PC-3 (cell line): ENCODE data around the gene RAB23. TPM values are rescaled to one million over a fixed set of nuclear protein-coding genes. Genes with fewer than 3 reads are reported as not detected.

Experiments
- ATAC-seq: fragments of 200-7000 bp; cut with Tn5 transposase; 2 replicates; pipeline ENCODE4 v1.9.1; 2020; ENCODE audit warnings: mild to moderate bottlenecking, moderate library complexity
- BruUV-seq: library from RNA; stranded (reverse); fragments of 400-500 nt; replicated peaks from 2 replicates; lab custom pipeline; 2021; lab: Mats Ljungman, UMichigan
- CTCF ChIA-PET: fragments of 300-600 bp; sonication (Branson Sonifier 250); formaldehyde crosslinking; loops from one replicate; lab custom pipeline; 2022; ENCODE audit warnings: antibody characterized with exemption; lab: Charles Lee
- POLR2A ChIA-PET: fragments of 300-600 bp; sonication (Branson Sonifier 250); formaldehyde crosslinking; loops from one replicate; lab custom pipeline; 2022; ENCODE audit warnings: antibody characterized with exemption; ENCODE audit not compliant: unreplicated experiment; lab: Charles Lee
- DNase-seq: peaks from one replicate; pipeline ENCODE4 v3.0.0-alpha.2; 2015
- H2AFZ ChIP-seq: fragments of 300-600 bp; sonication (generic); 2 replicates; pipeline ENCODE4 v1.6.0; 2016; ENCODE audit warnings: antibody characterized with exemption, low read length
- H3F3A ChIP-seq: fragments of 300-600 bp; sonication (generic); one replicate; pipeline ENCODE4 v1.6.0; 2017; ENCODE audit warnings: antibody characterized with exemption, low read length, control low read depth, mild to moderate bottlenecking; ENCODE audit not compliant: unreplicated experiment
- H3K27ac ChIP-seq: fragments of 300-600 bp; sonication (generic); 2 replicates; pipeline ENCODE4 v1.5.1; 2016; ENCODE audit warnings: mild to moderate bottlenecking, low read length
- H3K27me3 ChIP-seq: fragments of 300-600 bp; sonication (generic); 2 replicates; pipeline ENCODE4 v1.6.1; 2016; ENCODE audit warnings: low read length, mixed read lengths
- H3K36me3 ChIP-seq: fragments of 300-600 bp; sonication (generic); 2 replicates; pipeline ENCODE4 v1.6.1; 2016; ENCODE audit warnings: low read depth, mixed run types, low read length, mixed read lengths
- H3K4me1 ChIP-seq: fragments of 300-600 bp; sonication (generic); 2 replicates; pipeline ENCODE4 v1.5.1; 2016; ENCODE audit warnings: low read length; ENCODE audit not compliant: insufficient read depth
- H3K4me2 ChIP-seq: fragments of 300-600 bp; sonication (generic); 2 replicates; pipeline ENCODE4 v1.6.0; 2016; ENCODE audit warnings: low read length
- H3K4me3 ChIP-seq: fragments of 300-600 bp; sonication (generic); 2 replicates; pipeline ENCODE4 v1.5.1; 2016; ENCODE audit warnings: mild to moderate bottlenecking, low read length, mixed read lengths
- H3K79me2 ChIP-seq: fragments of 300-600 bp; sonication (generic); 2 replicates; pipeline ENCODE4 v1.6.1; 2017; ENCODE audit warnings: low read length, mixed read lengths
- H3K9ac ChIP-seq: fragments of 300-600 bp; sonication (generic); 2 replicates; pipeline ENCODE4 v1.6.0; 2016; ENCODE audit warnings: mild to moderate bottlenecking, low read length
- H3K9me2 ChIP-seq: fragments of 300-600 bp; sonication (generic); replicated peaks from 2 replicates; pipeline ENCODE4 v1.6.1; 2016; ENCODE audit warnings: mixed run types, low read length, mixed read lengths
- H3K9me3 ChIP-seq: fragments of 300-600 bp; sonication (generic); 2 replicates; pipeline ENCODE4 v1.6.1; 2016; ENCODE audit warnings: low read length, mixed read lengths
- H4K20me1 ChIP-seq: fragments of 300-600 bp; sonication (generic); 2 replicates; pipeline ENCODE4 v1.6.1; 2016; ENCODE audit warnings: low read length, mixed read lengths
- EZH2 ChIP-seq: fragments of 300-600 bp; sonication (generic); IDR thresholded peaks from one replicate; pipeline ENCODE4 v1.6.1; 2017; ENCODE audit warnings: antibody characterized with exemption, mild to moderate bottlenecking, low read length; ENCODE audit not compliant: unreplicated experiment
- EZH2phosphoT487 ChIP-seq: fragments of 300-600 bp; sonication (generic); IDR thresholded peaks from 2 replicates; pipeline ENCODE4 v1.6.1; 2018; ENCODE audit warnings: mild to moderate bottlenecking, antibody characterized with exemption, low read length, borderline replicate concordance
- intact Hi-C: fragments of 100-400 bp; cut with micrococcal nuclease; formaldehyde crosslinking; loops from 2 replicates; pipeline ENCODE4 v1.9.0; 2023
- total RNA-seq: library from RNA; depleted of rRNA; stranded (reverse); fragments of >200 nt; gene quantifications from 2 replicates; pipeline ENCODE4 v1.2.3, GENCODE V29; 2014
- TF ChIP-seq, protein P1 (sequence below): fragments of 300-600 bp; sonication (generic); conservative IDR thresholded peaks from 2 replicates; pipeline ENCODE4 v1.5.1; 2017; ENCODE audit warnings: antibody characterized with exemption, low read depth, mild to moderate bottlenecking, low read length

RAB23 gene
- total RNA-seq, 1 experiment from 2014 or later, result 11.2 TPM

DNA sequence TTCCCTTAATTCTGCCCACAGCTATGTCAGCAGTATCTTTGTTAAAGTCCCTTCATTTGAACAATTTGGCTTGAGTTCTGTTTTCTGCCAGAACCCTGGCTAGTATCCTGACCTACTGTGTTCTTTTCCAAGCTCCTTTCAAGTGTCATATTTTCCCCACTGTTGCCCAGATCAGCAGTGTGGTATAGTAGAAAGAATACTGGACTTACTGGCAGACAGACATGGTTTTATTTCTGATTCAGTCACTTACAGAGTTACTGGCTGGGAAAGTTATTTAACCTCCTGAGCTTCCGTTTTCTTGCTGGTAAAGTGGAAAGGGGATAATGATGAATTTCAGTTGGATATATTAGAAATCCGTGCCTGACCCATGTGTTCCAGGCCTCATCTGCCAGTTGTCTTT, 39.8 kb upstream of the RAB23 start:
- DNase-seq, result no peak
- Histone ChIP-seq H3K27ac (no peak overlapping the region), H4K20me1 (no peaks in the 10 kb centered on the region), H3K4me1 (peaks cover 35% of the 10 kb centered on the region), H3K27me3 (no peaks in the 10 kb centered on the region), H3K4me2 (no peak overlapping the region), H3K4me3 (no peak overlapping the region), H3K9me3 (no peaks in the 10 kb centered on the region), H3K9ac (no peak overlapping the region), H3K79me2 (no peaks in the 10 kb centered on the region), H3K36me3 (no peaks in the 10 kb centered on the region), H3F3A (no peaks in the 10 kb centered on the region), H3K9me2 (no peaks in the 10 kb centered on the region), H2AFZ (no peak overlapping the region)
- TF ChIP-seq EZH2phosphoT487 (no peak), EZH2 (no peak)
- TF ChIP-seq, protein P1, sequence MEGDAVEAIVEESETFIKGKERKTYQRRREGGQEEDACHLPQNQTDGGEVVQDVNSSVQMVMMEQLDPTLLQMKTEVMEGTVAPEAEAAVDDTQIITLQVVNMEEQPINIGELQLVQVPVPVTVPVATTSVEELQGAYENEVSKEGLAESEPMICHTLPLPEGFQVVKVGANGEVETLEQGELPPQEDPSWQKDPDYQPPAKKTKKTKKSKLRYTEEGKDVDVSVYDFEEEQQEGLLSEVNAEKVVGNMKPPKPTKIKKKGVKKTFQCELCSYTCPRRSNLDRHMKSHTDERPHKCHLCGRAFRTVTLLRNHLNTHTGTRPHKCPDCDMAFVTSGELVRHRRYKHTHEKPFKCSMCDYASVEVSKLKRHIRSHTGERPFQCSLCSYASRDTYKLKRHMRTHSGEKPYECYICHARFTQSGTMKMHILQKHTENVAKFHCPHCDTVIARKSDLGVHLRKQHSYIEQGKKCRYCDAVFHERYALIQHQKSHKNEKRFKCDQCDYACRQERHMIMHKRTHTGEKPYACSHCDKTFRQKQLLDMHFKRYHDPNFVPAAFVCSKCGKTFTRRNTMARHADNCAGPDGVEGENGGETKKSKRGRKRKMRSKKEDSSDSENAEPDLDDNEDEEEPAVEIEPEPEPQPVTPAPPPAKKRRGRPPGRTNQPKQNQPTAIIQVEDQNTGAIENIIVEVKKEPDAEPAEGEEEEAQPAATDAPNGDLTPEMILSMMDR, result no peak
- ChIA-PET POLR2A (no interaction called here), CTCF (no interaction called here)
- ATAC-seq, result no peak
- no TSS peak for BruUV-seq
- intact Hi-C loops, result no loop called here

DNA sequence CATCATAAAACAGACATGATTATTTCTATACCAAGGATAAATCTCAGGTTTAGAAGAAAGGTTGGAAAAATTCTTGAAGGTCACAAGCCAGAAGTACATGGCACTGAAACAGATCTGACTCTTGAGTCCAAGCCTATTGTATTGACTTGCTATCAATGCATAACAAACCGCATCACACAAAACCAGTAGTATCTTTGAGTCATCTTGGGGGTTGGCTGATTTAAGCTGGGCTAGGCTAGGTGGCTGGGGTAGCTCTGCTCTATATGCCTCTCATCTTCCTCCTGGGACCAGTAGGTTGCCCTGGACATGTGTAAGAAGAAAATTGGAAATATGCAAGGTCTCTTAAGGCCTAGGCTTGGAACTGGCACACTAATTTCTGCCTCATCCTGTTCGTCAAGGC, 37.0 kb upstream of the RAB23 start:
- H3K27me3 ChIP-seq, result no peaks in the 10 kb centered on the region
- TF ChIP-seq, protein P1, result no peak
- TF ChIP-seq EZH2phosphoT487 (no peak), EZH2 (no peak)
- no peaks in the 10 kb centered on the region for H3K79me2 ChIP-seq
- H3F3A ChIP-seq, result no peaks in the 10 kb centered on the region
- H3K36me3 ChIP-seq, result no peaks in the 10 kb centered on the region
- CTCF ChIA-PET, result no interaction called here
- H3K9me3 ChIP-seq, result no peaks in the 10 kb centered on the region
- no TSS peak for BruUV-seq
- no peak overlapping the region for H2AFZ ChIP-seq
- intact Hi-C loops, result no loop called here
- no peak overlapping the region for H3K4me3 ChIP-seq
- H3K9ac ChIP-seq, result no peak overlapping the region
- DNase-seq (no peak), ATAC-seq (no peak)
- H4K20me1 ChIP-seq, result no peaks in the 10 kb centered on the region
- H3K27ac ChIP-seq, result no peak overlapping the region
- no peaks in the 10 kb centered on the region for H3K9me2 ChIP-seq
- POLR2A ChIA-PET, result no interaction called here
- H3K4me2 ChIP-seq, result no peak overlapping the region
- peaks cover 17% of the 10 kb centered on the region for H3K4me1 ChIP-seq

DNA sequence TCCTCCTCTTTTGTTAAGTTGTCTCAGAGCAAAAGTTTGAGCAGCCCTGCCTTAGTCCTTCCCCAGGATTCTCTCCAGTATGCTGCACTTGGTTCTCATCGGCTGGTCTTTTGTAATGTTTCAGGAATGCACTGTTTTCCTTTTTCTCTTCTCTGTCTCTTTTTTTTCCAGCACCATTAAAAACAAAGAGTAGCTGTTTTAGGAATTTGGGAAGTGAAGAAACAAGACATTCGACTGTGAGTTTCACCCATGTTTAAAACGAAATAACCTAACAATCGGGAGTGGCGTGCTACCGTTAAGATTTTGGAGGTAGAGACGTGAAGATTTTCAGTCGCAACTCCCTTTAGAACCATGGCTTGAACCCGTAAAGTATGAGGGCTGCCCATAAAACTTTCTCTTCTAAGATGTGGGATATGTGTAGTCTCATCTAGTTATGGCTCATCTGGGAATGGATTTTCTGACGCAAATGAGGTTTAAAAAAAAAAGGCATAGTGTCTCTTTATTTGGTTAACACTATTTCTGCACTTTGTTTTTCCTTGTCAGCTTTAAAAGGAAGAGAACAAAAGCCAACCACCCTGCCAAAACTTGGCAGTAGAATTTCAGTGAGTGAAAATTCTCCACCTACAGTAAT, 35.9 kb upstream of the RAB23 start:
- no peak for DNase-seq
- ChIA-PET CTCF (no interaction called here), POLR2A (no interaction called here)
- Histone ChIP-seq H3F3A (no peaks in the 10 kb centered on the region), H3K4me3 (no peak overlapping the region), H3K9me2 (no peaks in the 10 kb centered on the region), H4K20me1 (no peaks in the 10 kb centered on the region), H3K9ac (no peak overlapping the region), H3K4me1 (peaks cover 11% of the 10 kb centered on the region), H3K27ac (no peak overlapping the region), H3K27me3 (no peaks in the 10 kb centered on the region), H3K4me2 (no peak overlapping the region), H3K36me3 (no peaks in the 10 kb centered on the region), H3K79me2 (no peaks in the 10 kb centered on the region), H2AFZ (no peak overlapping the region), H3K9me3 (no peaks in the 10 kb centered on the region)
- no TSS peak for BruUV-seq
- intact Hi-C loops, result no loop called here
- no peak for ATAC-seq
- TF ChIP-seq, protein P1, result no peak
- TF ChIP-seq EZH2phosphoT487 (no peak), EZH2 (no peak)
